HepG2 (cell line): ENCODE results near the gene KCNQ1OT1. TPM values are rescaled to one million over a fixed set of nuclear protein-coding genes. Genes with fewer than 3 reads are reported as not detected.
A peak's percentile ranks its signal among the peaks of the same experiment; 100 is the strongest.

Experiments
- ARID4A ChIP-seq: sonication (generic); formaldehyde crosslinking; IDR thresholded peaks from 2 replicates; pipeline ENCODE4 v1.5.0; 2020; ENCODE audit warnings: mild to moderate bottlenecking, missing genetic modification reagents, borderline replicate concordance
- FOXO4 ChIP-seq: sonication (generic); formaldehyde crosslinking; conservative IDR thresholded peaks from 2 replicates; pipeline ENCODE4 v1.8.1; 2023; ENCODE audit warnings: missing genetic modification reagents
- HNF1A ChIP-seq, 2 experiments: sonication (generic) in 1 of 2; formaldehyde crosslinking in 1 of 2; IDR thresholded peaks; 2 replicates each; pipeline versions ENCODE4 v1.4.0 to v1.6.1; 2016 to 2020; ENCODE audit warnings: borderline replicate concordance in 1 of 2, low read depth in 1 of 2, mild to moderate bottlenecking in 1 of 2, missing genetic modification reagents in 1 of 2
- POLR2G ChIP-seq: fragments of 200-400 bp; formaldehyde crosslinking; IDR thresholded peaks from 2 replicates; pipeline ENCODE4 v1.6.1; 2018; ENCODE audit warnings: mild to moderate bottlenecking, low read depth, low read length, moderate library complexity
- ZNF142 ChIP-seq: sonication (generic); formaldehyde crosslinking; IDR thresholded peaks from 2 replicates; pipeline ENCODE4 v1.4.0; 2020; ENCODE audit warnings: missing genetic modification reagents
- ZNF772 ChIP-seq: sonication (generic); formaldehyde crosslinking; IDR thresholded peaks from 2 replicates; pipeline ENCODE4 v1.5.0; 2020; ENCODE audit warnings: mild to moderate bottlenecking, missing genetic modification reagents
- polyA plus RNA-seq, 8 experiments: library from polyadenylated mRNA; depleted of rRNA in 3 of 8; stranded (reverse) in 7 of 8; unstranded in 1 of 8; fragments of >200 nt; fragmentation: Illumina TruSeq in 4 of 8; extraction: Trizol in 4 of 8; gene quantifications; 2 replicates each; pipeline versions ENCODE4 v1.2.1 to v1.2.3, GENCODE V29; 2011 to 2016; ENCODE audit warnings: low read depth in 4 of 8, missing spikeins in 1 of 8, mixed read lengths in 1 of 8; ENCODE audit not compliant: insufficient read depth in 1 of 8
- total RNA-seq, 5 experiments: library from RNA; depleted of rRNA; stranded (reverse); fragments of >200 nt; fragmentation: Illumina TruSeq; extraction: Trizol; gene quantifications; 2 replicates each; pipeline ENCODE4 v1.2.3, GENCODE V29; 2016; ENCODE audit warnings: low read depth in 1 of 5

KCNQ1OT1 gene
- total and polyA plus RNA-seq, 2 of the 13 experiments (the other 11 are each of a cell fraction or from before 2014, with no cell fraction given), result 1.3 to 18.9 TPM

GRCh38 chr11:2725368-2726300, 25.8 kb upstream of the KCNQ1OT1 start (continued):
- TF ChIP-seq FOXO4 (CRISPR knock-in tag) (0 out of 2 replicates have a peak, but pooled peaks have one; percentile 30), ZNF772 (CRISPR knock-in tag) (peak; percentile 15; the same call in 1 of the 2 replicates), POLR2G (peak; percentile 52; the same call in 1 of the 2 replicates), ZNF142 (CRISPR knock-in tag) (no peak), ARID4A (peak; percentile 44; the same call in 1 of the 2 replicates), HNF1A (IDR thresholded peaks at IDR 0.05; ENCODE audit: low read depth) (no peak), HNF1A (CRISPR knock-in tag; IDR thresholded peaks at IDR 0.05; ENCODE audit: borderline replicate concordance) (no peak)
